LNCaP clone FGC (cell line): Measurements from ENCODE around the gene ZNF304.

Experiments used
- DNase-seq: peaks from one replicate; pipeline ENCODE4 v3.0.0-alpha.2; 2011; ENCODE audit warnings: low read depth
- H3K4me3 ChIP-seq: 2 replicates; pipeline ENCODE4 v1.5.1; 2011; ENCODE audit warnings: mild to moderate bottlenecking, low read depth, low read length, control low read depth
- CTCF ChIP-seq: IDR thresholded peaks from 2 replicates; pipeline ENCODE4 v1.5.1; 2012; ENCODE audit warnings: mild to moderate bottlenecking; ENCODE audit not compliant: control insufficient read depth, insufficient read depth; ENCODE audit errors: extremely low read depth

Gene ZNF304

DNA sequence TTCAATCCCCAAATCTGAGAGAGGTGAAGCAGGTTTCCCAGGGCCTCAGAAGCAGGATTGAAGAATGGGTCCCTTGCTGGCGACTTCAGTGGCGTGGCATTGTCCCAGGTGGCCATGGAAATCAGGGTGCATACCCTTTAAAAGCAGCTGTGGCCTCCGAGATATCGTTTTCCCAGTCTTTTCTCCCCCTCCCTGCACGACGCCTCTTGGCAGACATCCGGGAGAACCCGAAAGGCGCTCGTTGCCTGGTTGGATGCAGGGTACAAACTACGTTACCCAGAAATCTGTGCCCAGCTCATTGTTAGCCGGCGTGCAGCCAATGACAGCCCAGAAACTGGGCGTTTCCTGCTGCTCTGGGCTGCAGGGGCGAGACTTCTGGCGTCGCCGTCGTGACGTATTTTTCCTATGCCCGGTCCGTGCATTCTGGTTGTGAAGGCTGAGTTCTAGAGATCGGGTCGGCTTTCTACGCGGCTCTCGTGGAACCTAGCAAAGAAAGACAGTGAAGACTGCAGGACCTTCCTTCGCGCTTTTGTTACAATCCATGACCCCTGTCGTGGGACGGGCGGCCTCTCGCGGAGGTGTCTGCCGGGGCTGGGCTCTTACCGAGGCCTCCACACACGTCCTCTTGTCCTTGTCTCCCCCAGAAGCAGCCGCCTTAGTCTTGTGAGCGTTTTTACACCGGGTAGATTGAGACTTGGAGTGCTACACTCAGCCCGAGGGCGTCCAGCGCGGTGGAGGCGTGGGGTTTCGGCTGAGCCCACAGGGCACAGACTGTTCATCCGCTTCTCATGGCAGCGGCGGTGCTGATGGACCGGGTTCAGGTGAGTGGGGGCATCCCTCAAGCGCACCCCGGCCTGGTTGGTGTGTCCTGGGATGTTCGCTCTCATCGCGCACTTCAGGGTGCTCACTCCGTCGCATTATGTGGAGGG lies at the start of gene ZNF304:
ZNF304 (plus strand) TSS at position 395 of the 929 bp plus-strand sequence; CDS start at position 789, 394 bp downstream.
- no peak for TF ChIP-seq CTCF
- peak within 1 kb of the TSS; percentile 99 for H3K4me3 ChIP-seq
- DNase-seq: peak; percentile 89

- no peak for TF ChIP-seq CTCF
- DNase-seq: no peak
Observed at GRCh38 chr19:57302020-57302465, 49.0 kb upstream of the ZNF304 start.

DNA sequence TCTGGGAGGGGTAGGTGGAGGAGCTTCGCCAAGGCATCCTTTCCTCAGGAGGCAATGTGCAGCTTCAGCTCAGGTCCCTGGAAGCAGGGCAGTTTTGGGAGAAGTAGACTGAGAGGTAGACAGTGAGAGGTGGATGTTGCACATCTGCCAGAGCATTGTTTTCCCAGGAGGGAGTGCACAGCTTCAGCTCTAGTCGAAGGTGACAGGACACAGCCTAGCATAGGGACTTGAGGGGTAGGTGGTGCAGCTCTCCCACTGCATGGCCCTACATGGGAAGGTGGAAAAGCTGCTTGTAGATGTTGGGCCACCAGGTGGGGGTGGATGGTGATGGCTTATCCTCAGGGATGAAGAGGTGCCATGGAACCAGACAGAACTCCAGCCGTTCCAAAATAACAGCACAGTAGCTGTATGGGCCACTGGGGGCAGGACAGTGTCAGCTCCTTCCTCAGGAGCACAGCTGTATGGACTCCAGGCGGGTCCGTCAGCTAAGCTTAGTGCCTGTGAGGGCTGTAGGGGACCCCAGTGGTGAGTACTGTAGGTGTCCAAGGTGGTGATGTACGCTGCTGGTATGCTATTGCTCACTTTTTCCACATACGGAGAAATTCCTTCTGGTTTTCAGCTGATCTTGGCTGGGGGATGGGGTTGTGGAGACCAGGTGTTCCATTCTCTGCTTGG lies 48.2 kb upstream of the ZNF304 start:
- DNase-seq: no peak
- TF ChIP-seq CTCF: no peak
- no peak overlapping the region for H3K4me3 ChIP-seq

More at GRCh38 chr19:57302020-57302465, 49.0 kb upstream of the ZNF304 start:
- no peak overlapping the region for H3K4me3 ChIP-seq

- no peak for TF ChIP-seq CTCF
- no peak overlapping the region for H3K4me3 ChIP-seq
- DNase-seq: no peak
Observed at GRCh38 chr19:57305056-57305455, 46.0 kb upstream of the ZNF304 start.

DNA sequence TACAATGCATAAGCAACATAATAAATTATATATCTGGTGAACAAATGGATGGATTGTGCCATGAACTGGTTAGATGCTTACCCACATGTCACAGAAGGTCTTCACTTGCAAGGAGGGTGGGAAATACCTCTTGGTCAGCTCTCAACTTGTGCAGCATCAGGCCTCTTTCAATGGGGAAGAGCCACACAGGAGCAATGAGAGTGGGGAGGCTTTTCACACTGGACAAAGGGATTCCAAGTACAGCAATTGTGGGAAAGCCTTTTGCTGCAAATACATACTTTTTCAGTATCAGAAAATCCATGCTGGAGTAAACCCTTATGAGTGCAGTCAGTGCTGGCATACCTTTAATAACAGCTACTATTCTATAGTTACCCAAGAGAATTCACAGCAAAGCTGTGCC lies 42.6 kb upstream of the ZNF304 start:
- TF ChIP-seq CTCF: no peak
- no peak for DNase-seq
- no peak overlapping the region for H3K4me3 ChIP-seq

GRCh38 chr19:57310792-57311191 lies 40.3 kb upstream of the ZNF304 start:
- no peak for DNase-seq
- TF ChIP-seq CTCF: no peak
- H3K4me3 ChIP-seq: no peak overlapping the region
